DOHH2 (cell line): Measurements from ENCODE around the gene ERP29.

Experiments
- EZH2phosphoT487 ChIP-seq: fragments of 200-600 bp; sonication (generic); IDR thresholded peaks from 2 replicates; pipeline ENCODE4 v1.6.1; 2017; ENCODE audit warnings: borderline replicate concordance, mild to moderate bottlenecking, antibody characterized with exemption, low read length, moderate library complexity, mixed read lengths
- TF ChIP-seq, protein P1 (sequence below): fragments of 200-600 bp; sonication (generic); IDR thresholded peaks from one replicate; pipeline ENCODE4 v1.5.1; 2014; ENCODE audit warnings: antibody characterized with exemption, mild to moderate bottlenecking, low read depth, low read length; ENCODE audit not compliant: poor library complexity, severe bottlenecking

DNA sequence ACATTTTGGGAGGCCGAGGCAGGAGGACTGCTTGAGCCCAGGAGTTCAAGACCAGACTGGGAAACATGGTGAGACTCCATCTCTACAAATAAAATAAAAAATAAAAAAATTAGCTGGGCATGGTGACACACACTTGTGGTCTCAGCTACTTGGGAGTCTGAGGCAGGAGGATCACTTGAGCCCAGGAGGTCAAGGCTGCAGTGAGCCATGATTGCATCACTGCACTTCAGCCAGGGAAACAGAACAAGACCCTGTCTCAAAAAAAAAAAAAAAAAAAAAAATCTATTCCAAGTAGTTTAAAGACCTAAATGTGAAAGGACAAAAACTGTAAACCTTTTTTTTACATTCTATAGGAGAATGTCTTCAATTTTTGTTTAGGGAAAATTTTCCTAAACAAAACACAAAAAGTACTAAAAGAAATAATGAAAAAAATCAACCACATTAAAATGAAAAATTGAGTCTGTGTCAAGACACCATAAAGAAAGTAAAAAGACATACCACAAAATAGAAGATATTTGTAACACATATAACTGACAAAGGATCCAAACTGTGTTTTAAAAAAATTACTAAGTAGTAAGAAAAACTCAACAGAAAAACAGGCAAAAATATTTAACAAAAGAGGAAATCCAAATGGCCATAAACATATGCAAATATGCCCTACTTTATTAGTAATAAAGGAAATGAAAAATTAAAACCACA is 17.3 kb upstream of the ERP29 start:
- TF ChIP-seq, protein P1, sequence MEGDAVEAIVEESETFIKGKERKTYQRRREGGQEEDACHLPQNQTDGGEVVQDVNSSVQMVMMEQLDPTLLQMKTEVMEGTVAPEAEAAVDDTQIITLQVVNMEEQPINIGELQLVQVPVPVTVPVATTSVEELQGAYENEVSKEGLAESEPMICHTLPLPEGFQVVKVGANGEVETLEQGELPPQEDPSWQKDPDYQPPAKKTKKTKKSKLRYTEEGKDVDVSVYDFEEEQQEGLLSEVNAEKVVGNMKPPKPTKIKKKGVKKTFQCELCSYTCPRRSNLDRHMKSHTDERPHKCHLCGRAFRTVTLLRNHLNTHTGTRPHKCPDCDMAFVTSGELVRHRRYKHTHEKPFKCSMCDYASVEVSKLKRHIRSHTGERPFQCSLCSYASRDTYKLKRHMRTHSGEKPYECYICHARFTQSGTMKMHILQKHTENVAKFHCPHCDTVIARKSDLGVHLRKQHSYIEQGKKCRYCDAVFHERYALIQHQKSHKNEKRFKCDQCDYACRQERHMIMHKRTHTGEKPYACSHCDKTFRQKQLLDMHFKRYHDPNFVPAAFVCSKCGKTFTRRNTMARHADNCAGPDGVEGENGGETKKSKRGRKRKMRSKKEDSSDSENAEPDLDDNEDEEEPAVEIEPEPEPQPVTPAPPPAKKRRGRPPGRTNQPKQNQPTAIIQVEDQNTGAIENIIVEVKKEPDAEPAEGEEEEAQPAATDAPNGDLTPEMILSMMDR: no peak
- TF ChIP-seq EZH2phosphoT487: no peak
